ENCODE results near the gene MAP7D1.

GRCh38 chr1:36150296-36151133 is 5.4 kb upstream of the MAP7D1 start:
- TF ChIP-seq POLR2AphosphoS5 (IDR thresholded peaks at IDR 0.05; ENCODE audit: low read depth, low read length) (peak; percentile 80), MXI1 (IDR thresholded peaks at IDR 0.05; ENCODE audit: low read depth, low read length) (peak; percentile 84), TCF12 (IDR thresholded peaks at IDR 0.05) (peak; percentile 32), SMC3 (IDR thresholded peaks at IDR 0.05; ENCODE audit: low read depth, low read length) (peak; percentile 44), CTCF (IDR thresholded peaks at IDR 0.05) (no peak), GABPA (IDR thresholded peaks at IDR 0.05; ENCODE audit: low read depth) (no peak), REST (IDR thresholded peaks at IDR 0.05; ENCODE audit: low read depth, low read length) (no peak), EP300 (IDR thresholded peaks at IDR 0.05; ENCODE audit: borderline replicate concordance in 1 of 2, low read depth in 1 of 2, low read length in 1 of 2) (no peak; a peak in 1 of 4 replicates), JUND (IDR thresholded peaks at IDR 0.05) (no peak), RAD21 (IDR thresholded peaks at IDR 0.05; ENCODE audit: low read length) (peak; percentile 21), USF2 (IDR thresholded peaks at IDR 0.05; ENCODE audit: borderline replicate concordance, low read depth, low read length) (no peak), NFIC (IDR thresholded peaks at IDR 0.05; ENCODE audit: borderline replicate concordance) (no peak), RFX5 (IDR thresholded peaks at IDR 0.05; ENCODE audit: low read length) (peak; percentile 53; the same call in 1 of the 2 replicates), MAX (IDR thresholded peaks at IDR 0.05; ENCODE audit: low read depth) (no peak)

Measured in SK-N-SH (cell line).